Astrocyte (in vitro differentiated cells and primary cell): ENCODE results near the gene BRAP. TPM values are rescaled to one million over a fixed set of nuclear protein-coding genes. Genes with fewer than 3 reads are reported as not detected.

Experiments
- DNase-seq: peaks from one replicate; pipeline ENCODE4 v3.0.0-alpha.2; 2010; ENCODE audit warnings: low read depth
- FAIRE-seq: peaks from 2 replicates; lab custom pipeline; 2011; peaks lifted over from hg19 to GRCh38; lab: Jason Lieb, UNC
- H2AFZ ChIP-seq: 2 replicates; pipeline ENCODE4 v1.6.0; 2012; ENCODE audit warnings: low read depth, low read length, inconsistent platforms
- H3K27ac ChIP-seq: 2 replicates; pipeline ENCODE4 v1.5.1; 2011; ENCODE audit warnings: low read depth, low read length, inconsistent platforms
- H3K27me3 ChIP-seq: 2 replicates; pipeline ENCODE4 v1.6.0; 2011; ENCODE audit warnings: low read length, inconsistent platforms; ENCODE audit not compliant: insufficient read depth
- H3K36me3 ChIP-seq: 2 replicates; pipeline ENCODE4 v1.5.1; 2011; ENCODE audit warnings: low read length, inconsistent platforms; ENCODE audit not compliant: insufficient read depth
- H3K4me1 ChIP-seq: 2 replicates; pipeline ENCODE4 v1.5.1; 2011; ENCODE audit warnings: low read length, inconsistent platforms; ENCODE audit not compliant: insufficient read depth
- H3K4me2 ChIP-seq: 2 replicates; pipeline ENCODE4 v1.6.0; 2012; ENCODE audit warnings: low read length, inconsistent platforms
- H3K4me3 ChIP-seq: 2 replicates; pipeline ENCODE4 v1.5.1; 2011; ENCODE audit warnings: low read depth, mild to moderate bottlenecking, low read length, inconsistent platforms; ENCODE audit not compliant: insufficient read depth
- H3K79me2 ChIP-seq: 2 replicates; pipeline ENCODE4 v1.6.0; 2012; ENCODE audit warnings: mild to moderate bottlenecking, low read length, inconsistent platforms; ENCODE audit not compliant: insufficient read depth
- H3K9ac ChIP-seq: 2 replicates; pipeline ENCODE4 v1.6.0; 2012; ENCODE audit warnings: mild to moderate bottlenecking, low read length, inconsistent platforms
- H3K9me3 ChIP-seq: 2 replicates; pipeline ENCODE4 v1.5.1; 2012; ENCODE audit warnings: low read depth, mild to moderate bottlenecking, low read length, inconsistent platforms; ENCODE audit not compliant: insufficient read depth
- H4K20me1 ChIP-seq: 2 replicates; pipeline ENCODE4 v1.6.0; 2012; ENCODE audit warnings: low read length, inconsistent platforms; ENCODE audit not compliant: insufficient read depth
- H3K27ac Mint-ChIP-seq: one replicate; pipeline ENCODE4 v1.8.0; 2021; ENCODE audit warnings: mild to moderate bottlenecking, mixed read lengths; ENCODE audit not compliant: unreplicated experiment
- H3K27me3 Mint-ChIP-seq: one replicate; pipeline ENCODE4 v1.8.0; 2021; ENCODE audit warnings: low read depth, mixed read lengths; ENCODE audit not compliant: unreplicated experiment
- H3K36me3 Mint-ChIP-seq: one replicate; pipeline ENCODE4 v1.8.0; 2021; ENCODE audit warnings: low read depth, mixed read lengths; ENCODE audit not compliant: unreplicated experiment
- H3K4me1 Mint-ChIP-seq: one replicate; pipeline ENCODE4 v1.8.0; 2021; ENCODE audit warnings: low read depth, mixed read lengths; ENCODE audit not compliant: unreplicated experiment
- H3K4me3 Mint-ChIP-seq: one replicate; pipeline ENCODE4 v1.8.0; 2021; ENCODE audit warnings: mild to moderate bottlenecking, moderate library complexity, mixed read lengths; ENCODE audit not compliant: unreplicated experiment
- H3K9me3 Mint-ChIP-seq: one replicate; pipeline ENCODE4 v1.8.0; 2021; ENCODE audit warnings: mild to moderate bottlenecking, mixed read lengths; ENCODE audit not compliant: unreplicated experiment
- EZH2 ChIP-seq: IDR thresholded peaks from 2 replicates; pipeline ENCODE4 v1.6.1; 2012; ENCODE audit warnings: mild to moderate bottlenecking, low read length, inconsistent platforms; ENCODE audit not compliant: insufficient read depth
- total RNA-seq: library from RNA; stranded (reverse); gene quantifications from 2 replicates; pipeline ENCODE4 v1.2.1, GENCODE V29; 2021
- TF ChIP-seq, protein P1 (sequence below): IDR thresholded peaks from 2 replicates; pipeline ENCODE4 v1.5.1; 2011; ENCODE audit warnings: low read depth, mild to moderate bottlenecking, inconsistent platforms, low read length, moderate library complexity; ENCODE audit not compliant: insufficient read depth

The BRAP gene
- total RNA-seq, 1 donor from 2014 or later, result 24.8 TPM

DNA sequence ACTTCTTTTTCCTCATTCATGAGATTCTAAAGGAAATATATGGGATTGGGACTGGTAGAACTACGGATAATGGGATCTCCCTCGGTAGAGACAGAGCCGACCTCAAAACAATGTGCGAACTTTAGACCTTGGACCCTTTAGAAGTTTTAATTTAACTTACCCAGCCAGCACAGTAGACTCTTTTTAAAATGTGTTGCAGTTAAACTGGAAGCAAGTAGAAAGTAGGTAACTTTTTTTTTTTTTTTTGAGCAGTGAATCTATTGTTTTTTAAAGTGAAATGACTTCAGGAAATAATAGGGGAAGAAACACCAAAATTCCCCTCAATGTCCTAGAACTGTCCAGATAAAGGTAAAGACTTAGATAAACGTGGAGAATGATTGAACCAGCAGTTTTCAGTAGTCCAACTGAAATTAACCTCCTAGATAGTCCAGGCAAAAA is 85.5 kb downstream of the BRAP start:
- peaks cover 49% of the 10 kb centered on the region for H3K79me2 ChIP-seq
- peak overlapping the region; percentile 64 for H3K27ac Mint-ChIP-seq
- no peaks in the 10 kb centered on the region for H3K36me3 ChIP-seq
- peaks cover 28% of the 10 kb centered on the region for H4K20me1 ChIP-seq
- peak overlapping the region; percentile 84 for H3K4me3 Mint-ChIP-seq
- H3K4me1 Mint-ChIP-seq, result peaks cover 17% of the 10 kb centered on the region
- H3K27ac ChIP-seq, result peak overlapping the region; percentile 99
- H3K9ac ChIP-seq, result peak overlapping the region; percentile 96
- H3K4me3 ChIP-seq, result peak overlapping the region; percentile 88
- no peaks in the 10 kb centered on the region for H3K9me3 Mint-ChIP-seq
- no peaks in the 10 kb centered on the region for H3K27me3 ChIP-seq
- peaks cover 12% of the 10 kb centered on the region for H3K4me1 ChIP-seq
- H3K36me3 Mint-ChIP-seq, result peaks cover 2% of the 10 kb centered on the region
- DNase-seq, result no peak
- H3K27me3 Mint-ChIP-seq, result no peaks in the 10 kb centered on the region
- peak overlapping the region; percentile 69 for H2AFZ ChIP-seq
- TF ChIP-seq, protein P1, sequence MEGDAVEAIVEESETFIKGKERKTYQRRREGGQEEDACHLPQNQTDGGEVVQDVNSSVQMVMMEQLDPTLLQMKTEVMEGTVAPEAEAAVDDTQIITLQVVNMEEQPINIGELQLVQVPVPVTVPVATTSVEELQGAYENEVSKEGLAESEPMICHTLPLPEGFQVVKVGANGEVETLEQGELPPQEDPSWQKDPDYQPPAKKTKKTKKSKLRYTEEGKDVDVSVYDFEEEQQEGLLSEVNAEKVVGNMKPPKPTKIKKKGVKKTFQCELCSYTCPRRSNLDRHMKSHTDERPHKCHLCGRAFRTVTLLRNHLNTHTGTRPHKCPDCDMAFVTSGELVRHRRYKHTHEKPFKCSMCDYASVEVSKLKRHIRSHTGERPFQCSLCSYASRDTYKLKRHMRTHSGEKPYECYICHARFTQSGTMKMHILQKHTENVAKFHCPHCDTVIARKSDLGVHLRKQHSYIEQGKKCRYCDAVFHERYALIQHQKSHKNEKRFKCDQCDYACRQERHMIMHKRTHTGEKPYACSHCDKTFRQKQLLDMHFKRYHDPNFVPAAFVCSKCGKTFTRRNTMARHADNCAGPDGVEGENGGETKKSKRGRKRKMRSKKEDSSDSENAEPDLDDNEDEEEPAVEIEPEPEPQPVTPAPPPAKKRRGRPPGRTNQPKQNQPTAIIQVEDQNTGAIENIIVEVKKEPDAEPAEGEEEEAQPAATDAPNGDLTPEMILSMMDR, result no peak
- no peak for TF ChIP-seq EZH2
- FAIRE-seq, result no peak
- peak overlapping the region; percentile 97 for H3K4me2 ChIP-seq
- H3K9me3 ChIP-seq, result no peaks in the 10 kb centered on the region

DNA sequence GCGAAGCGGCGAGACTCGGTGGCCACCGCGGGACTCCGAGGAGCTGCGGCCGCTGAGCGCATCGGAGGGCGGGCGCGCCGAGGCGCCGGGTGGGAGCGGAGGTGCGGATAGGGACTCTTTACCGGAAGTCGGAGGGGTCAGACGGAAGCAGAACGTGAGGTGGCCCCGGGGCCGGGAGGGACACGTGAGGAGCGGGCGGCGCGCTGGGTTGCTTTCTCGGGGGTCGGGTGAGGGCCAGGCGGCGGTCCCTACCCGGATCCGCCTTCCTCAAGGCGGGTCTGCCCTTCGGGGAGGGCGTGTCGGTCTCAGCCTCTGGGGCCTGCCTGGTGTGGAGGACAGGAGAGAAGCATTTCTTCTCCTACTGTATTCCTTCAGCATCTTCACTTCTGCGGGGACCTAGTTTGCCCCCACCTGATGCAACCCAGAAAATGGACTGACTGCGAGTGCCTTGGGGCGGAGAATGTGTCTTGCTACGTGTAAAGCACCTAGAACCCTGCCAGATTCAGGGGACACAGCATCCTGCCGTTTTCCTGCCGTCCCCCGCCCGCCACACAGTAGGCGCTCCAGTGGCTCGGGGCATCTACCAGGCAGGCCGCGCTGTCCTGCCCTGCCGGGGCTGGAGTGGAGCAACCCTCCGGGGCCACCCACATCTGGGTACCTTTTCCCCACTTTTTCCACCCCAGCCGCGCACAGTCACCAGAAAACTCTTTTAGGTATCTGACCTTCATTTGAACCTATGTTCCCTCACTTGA is 86.1 kb downstream of the BRAP start:
- Mint-ChIP-seq H3K27ac (peak overlapping the region; percentile 64), H3K9me3 (no peaks in the 10 kb centered on the region), H3K27me3 (no peaks in the 10 kb centered on the region), H3K4me1 (peaks cover 23% of the 10 kb centered on the region), H3K36me3 (peaks cover 2% of the 10 kb centered on the region), H3K4me3 (peak overlapping the region; percentile 84)
- FAIRE-seq (no peak), DNase-seq (peak; percentile 89)
- no peaks in the 10 kb centered on the region for H3K27me3 ChIP-seq
- peaks cover 34% of the 10 kb centered on the region for H4K20me1 ChIP-seq
- H2AFZ ChIP-seq, result peak overlapping the region; percentile 69
- no peaks in the 10 kb centered on the region for H3K36me3 ChIP-seq
- peak overlapping the region; percentile 99 for H3K27ac ChIP-seq
- peak overlapping the region; percentile 88 for H3K4me3 ChIP-seq
- H3K4me1 ChIP-seq, result peaks cover 12% of the 10 kb centered on the region
- H3K9ac ChIP-seq, result peak overlapping the region; percentile 96
- no peaks in the 10 kb centered on the region for H3K9me3 ChIP-seq
- H3K4me2 ChIP-seq, result peak overlapping the region; percentile 97
- TF ChIP-seq, protein P1, result no peak
- no peak for TF ChIP-seq EZH2
- H3K79me2 ChIP-seq, result peaks cover 55% of the 10 kb centered on the region
